ENCODE data around the gene CFAP299.

Gene CFAP299

GRCh38 chr4:80831383-80832361, 496.1 kb downstream of the CFAP299 start:
- DNase-seq (ENCODE audit: low read depth, low spot score): no peak

GRCh38 chr4:80839281-80839680, 503.8 kb downstream of the CFAP299 start:
- DNase-seq (ENCODE audit: low read depth, low spot score): no peak

GRCh38 chr4:80839792-80840191, 504.3 kb downstream of the CFAP299 start:
- DNase-seq (ENCODE audit: low read depth, low spot score): no peak

- no peak for DNase-seq (ENCODE audit: low read depth, low spot score)
Observed at GRCh38 chr4:80840396-80840795, 504.9 kb downstream of the CFAP299 start.

- DNase-seq (ENCODE audit: low read depth, low spot score): no peak
Observed at GRCh38 chr4:80841587-80842281, 506.2 kb downstream of the CFAP299 start.

GRCh38 chr4:80846210-80846609, 510.7 kb downstream of the CFAP299 start:
- no peak for DNase-seq (ENCODE audit: low read depth, low spot score)

GRCh38 chr4:80852061-80852460, 516.5 kb downstream of the CFAP299 start:
- no peak for DNase-seq (ENCODE audit: low read depth, low spot score)

- DNase-seq (ENCODE audit: low read depth, low spot score): no peak
Observed at GRCh38 chr4:80873571-80873970, 538.0 kb downstream of the CFAP299 start.

GRCh38 chr4:80874979-80875378, 539.4 kb downstream of the CFAP299 start:
- no peak for DNase-seq (ENCODE audit: low read depth, low spot score)

GRCh38 chr4:80875642-80876041, 540.1 kb downstream of the CFAP299 start:
- DNase-seq (ENCODE audit: low read depth, low spot score): no peak

GRCh38 chr4:80876810-80877209, 541.3 kb downstream of the CFAP299 start:
- DNase-seq (ENCODE audit: low read depth, low spot score): no peak

- no peak for DNase-seq (ENCODE audit: low read depth, low spot score)
Observed at GRCh38 chr4:80878218-80878617, 542.7 kb downstream of the CFAP299 start.

- no peak for DNase-seq (ENCODE audit: low read depth, low spot score)
Observed at GRCh38 chr4:80897537-80898303, 562.2 kb downstream of the CFAP299 start.

- no peak for DNase-seq (ENCODE audit: low read depth, low spot score)
Observed at GRCh38 chr4:80900908-80901307, 565.4 kb downstream of the CFAP299 start.

GRCh38 chr4:80903020-80903419, 567.5 kb downstream of the CFAP299 start:
- DNase-seq (ENCODE audit: low read depth, low spot score): no peak

- no peak for DNase-seq (ENCODE audit: low read depth, low spot score)
Observed at GRCh38 chr4:80909938-80910337, 574.4 kb downstream of the CFAP299 start.

GRCh38 chr4:80911458-80911857, 575.9 kb downstream of the CFAP299 start:
- no peak for DNase-seq (ENCODE audit: low read depth, low spot score)

GRCh38 chr4:80912350-80912749, 576.8 kb downstream of the CFAP299 start:
- DNase-seq (ENCODE audit: low read depth, low spot score): no peak

GRCh38 chr4:80913381-80913780, 577.9 kb downstream of the CFAP299 start:
- DNase-seq (ENCODE audit: low read depth, low spot score): no peak

- DNase-seq (ENCODE audit: low read depth, low spot score): no peak
Observed at GRCh38 chr4:80916770-80917169, 581.2 kb downstream of the CFAP299 start.

- no peak for DNase-seq (ENCODE audit: low read depth, low spot score)
Observed at GRCh38 chr4:80918004-80918403, 582.5 kb downstream of the CFAP299 start.

GRCh38 chr4:80921441-80921840, 585.9 kb downstream of the CFAP299 start:
- no peak for DNase-seq (ENCODE audit: low read depth, low spot score)
